K562 (cell line): Measurements from ENCODE around the gene PRAC1. TPM values are rescaled to one million over a fixed set of nuclear protein-coding genes. Genes with fewer than 3 reads are reported as not detected.

Experiments
- ATAC-seq: fragments of 200-7000 bp; cut with Tn5 transposase; 3 replicates; pipeline ENCODE4 v1.9.1; 2020; ENCODE audit warnings: moderate library complexity
- BruUV-seq: library from RNA; stranded (reverse); fragments of 400-500 nt; replicated peaks from 2 replicates; lab custom pipeline; 2021; lab: Mats Ljungman, UMichigan
- CTCF ChIA-PET: fragments of 300-600 bp; formaldehyde crosslinking; extraction: SDS; loops from one replicate; lab custom pipeline; 2021; ENCODE audit warnings: low intra/inter-chr PET ratio; lab: Yijun Ruan, JAX
- POLR2A ChIA-PET: fragments of 300-600, 350-650 bp; sonication (Branson Sonifier 250); formaldehyde crosslinking; extraction: SDS; loops from one replicate; lab custom pipeline; 2021; ENCODE audit warnings: antibody characterized with exemption, inconsistent platforms; lab: Yijun Ruan, JAX
- DNase-seq, 4 experiments: peaks; one replicate each; pipeline versions ENCODE4 v3.0.0 to v3.0.0-alpha.2; 2011 to 2018; ENCODE audit warnings: low spot score in 3 of 4, mixed read lengths in 3 of 4; ENCODE audit errors: extremely low read depth in 1 of 4
- FAIRE-seq: peaks from 2 replicates; lab custom pipeline; 2011; peaks lifted over from hg19 to GRCh38; lab: Jason Lieb, UNC
- H2AFZ ChIP-seq: 2 replicates; pipeline ENCODE4 v1.6.0; 2011; ENCODE audit warnings: low read depth, low read length, control low read depth, inconsistent platforms
- H3K27ac ChIP-seq: fragments of 200-600 bp; 3 replicates; pipeline ENCODE4 v1.8.0; 2011; ENCODE audit warnings: low read depth, mild to moderate bottlenecking, control low read depth, inconsistent platforms, low read length, moderate library complexity, mixed read lengths; ENCODE audit errors: extremely low read depth
- H3K27me3 ChIP-seq, 2 experiments: fragments of 300-600 bp in 1 of 2; 2 replicates in 1 of 2; 3 replicates in 1 of 2; pipeline versions ENCODE4 v1.6.0 to v1.8.0; 2011; ENCODE audit warnings: inconsistent platforms in 2 of 2, low read length in 2 of 2, mild to moderate bottlenecking in 1 of 2, mixed read lengths in 1 of 2, moderate library complexity in 1 of 2; ENCODE audit not compliant: control insufficient read depth in 2 of 2, insufficient read depth in 2 of 2
- H3K36me3 ChIP-seq: fragments of 300-600 bp; 3 replicates; pipeline ENCODE4 v1.8.0; 2011; ENCODE audit warnings: mild to moderate bottlenecking, low read length, inconsistent platforms; ENCODE audit not compliant: control insufficient read depth, insufficient read depth
- H3K4me1 ChIP-seq, 2 experiments: fragments of 200-600 bp in 1 of 2; replicated peaks in 1 of 2; 2 replicates in 1 of 2; 3 replicates in 1 of 2; pipeline versions ENCODE4 v1.5.1 to v1.8.0; 2011; ENCODE audit warnings: inconsistent platforms in 2 of 2, low read length in 2 of 2, mild to moderate bottlenecking in 1 of 2, mixed read lengths in 1 of 2, moderate library complexity in 1 of 2; ENCODE audit not compliant: control insufficient read depth in 2 of 2, insufficient read depth in 2 of 2
- H3K4me2 ChIP-seq: 2 replicates; pipeline ENCODE4 v1.6.1; 2011; ENCODE audit warnings: low read length, control low read depth, inconsistent platforms, mixed read lengths; ENCODE audit not compliant: insufficient read depth
- H3K4me3 ChIP-seq: fragments of 200-600 bp; sonication (generic), shearing (Covaris generic); 2 replicates; pipeline ENCODE4 v1.5.1; 2016; ENCODE audit warnings: control low read depth, inconsistent platforms
- H3K79me2 ChIP-seq: fragments of 200-600 bp; 3 replicates; pipeline ENCODE4 v1.8.0; 2011; ENCODE audit warnings: low read length, inconsistent platforms; ENCODE audit not compliant: control insufficient read depth, insufficient read depth
- H3K9ac ChIP-seq, 2 experiments: 2 replicates each; pipeline versions ENCODE4 v1.6.0 to v1.6.1; 2011; ENCODE audit warnings: low read depth in 2 of 2, low read length in 2 of 2, control low read depth in 1 of 2, inconsistent platforms in 1 of 2, mild to moderate bottlenecking in 1 of 2, mixed read lengths in 1 of 2; ENCODE audit not compliant: insufficient read depth in 1 of 2
- H3K9me1 ChIP-seq: one replicate; pipeline ENCODE4 v1.6.0; 2011; ENCODE audit warnings: inconsistent platforms, mild to moderate bottlenecking, low read length, moderate library complexity; ENCODE audit not compliant: control insufficient read depth, insufficient read depth
- H3K9me3 ChIP-seq: replicated peaks from 2 replicates; pipeline ENCODE4 v1.5.1; 2011; ENCODE audit warnings: low read depth, low read length, inconsistent platforms; ENCODE audit not compliant: control insufficient read depth, insufficient read depth
- H4K20me1 ChIP-seq: replicated peaks from 2 replicates; pipeline ENCODE4 v1.6.1; 2011; ENCODE audit warnings: low read length, inconsistent platforms, mixed read lengths; ENCODE audit not compliant: control insufficient read depth, insufficient read depth
- ARHGAP35 ChIP-seq: fragments of 450-650 bp; IDR thresholded peaks from 2 replicates; pipeline ENCODE4 v1.6.1; 2018; ENCODE audit not compliant: partially characterized antibody
- ID3 ChIP-seq, 2 experiments: fragments of 250-450 bp in 1 of 2; fragments of 450-650 bp in 1 of 2; sonication (Bioruptor Pico) in 1 of 2; IDR thresholded peaks; 2 replicates each; pipeline versions ENCODE4 v1.6.1 to v1.8.0; 2016 to 2021; ENCODE audit warnings: mild to moderate bottlenecking in 2 of 2, moderate library complexity in 2 of 2, missing compliant biosample characterization in 1 of 2, missing genetic modification characterization in 1 of 2
- ZHX1 ChIP-seq: fragments of 150-350 bp; conservative IDR thresholded peaks from 2 replicates; pipeline ENCODE4 v1.6.1; 2014; ENCODE audit warnings: low read length
- WGBS: fragments of 100-300 bp; shearing (Covaris generic); methylation state at CpG from one replicate; pipeline ENCODE4 v1.1.6; 2016; ENCODE audit warnings: low coverage, mixed read lengths; ENCODE audit not compliant: insufficient coverage; ENCODE audit errors: missing lambda C conversion rate; 5-methylcytosine and 5-hydroxymethylcytosine counted together
- in situ Hi-C: fragments of 300-500 bp; cut with MboI; formaldehyde crosslinking; loops from 4 replicates; pipeline ENCODE4 v1.15.0; 2018; ENCODE audit warnings: inconsistent platforms, mixed read lengths
- intact Hi-C: fragments of 100-400 bp; cut with micrococcal nuclease; formaldehyde crosslinking; loops from 2 replicates; pipeline ENCODE4 v1.14.2; 2022
- polyA plus RNA-seq, 8 experiments: library from polyadenylated mRNA; depleted of rRNA in 4 of 8; stranded (reverse) in 5 of 8; unstranded in 3 of 8; fragments of >200 nt; fragmentation: Nextera tagmentation in 2 of 8; fragmentation: Illumina TruSeq in 1 of 8; extraction: Ambion mirVana in 2 of 8; extraction: Trizol in 1 of 8; gene quantifications; 2 replicates each; pipeline versions ENCODE4 v1.2.1 to v1.2.3, GENCODE V29; 2011 to 2014; ENCODE audit warnings: inconsistent platforms in 1 of 8, missing spikeins in 1 of 8
- total RNA-seq, 7 experiments: library from RNA; depleted of rRNA in 6 of 7; stranded (reverse); fragments of >200 nt in 6 of 7; fragmentation: Illumina TruSeq in 2 of 7; extraction: Trizol in 2 of 7; gene quantifications; 2 replicates each; pipeline versions ENCODE4 v1.2.1 to v1.2.3, GENCODE V29; 2011 to 2021; ENCODE audit warnings: low replicate concordance in 1 of 7

Gene PRAC1
- total and polyA plus RNA-seq, 9 of the 15 experiments (the other 6 are each of a cell fraction or from before 2014, with no cell fraction given), result not detected

GRCh38 chr17:48733632-48734328, 11.5 kb upstream of the PRAC1 start (continued):
- TF ChIP-seq ZHX1, result no peak

GRCh38 chr17:48732688-48733629, 10.6 kb upstream of the PRAC1 start:
- intact Hi-C loops, result no loop called here
- Histone ChIP-seq H3K4me2 (no peak overlapping the region), H3K36me3 (no peaks in the 10 kb centered on the region), H3K4me3 (no peak overlapping the region), H3K9ac (no peak overlapping the region), H3K9me1 (no peaks in the 10 kb centered on the region), H3K27me3 (peaks cover 52 to 75% of the 10 kb centered on the region in 2 experiments), H3K79me2 (no peaks in the 10 kb centered on the region), H3K4me1 (peaks cover 0 to 17% of the 10 kb centered on the region in 2 experiments; a peak in 2 of 5 replicates), H3K9me3 (no peaks in the 10 kb centered on the region), H2AFZ (no peak overlapping the region), H4K20me1 (no peaks in the 10 kb centered on the region; the same call in none of the 2 replicates), H3K27ac (no peak overlapping the region)
- WGBS, result 4% methylated on average over 43 of the region's 50 CpGs
- in situ Hi-C loops, result no loop called here
- DNase-seq, result no peak
- ChIA-PET POLR2A (interaction anchor here (0.7 kb wide), 1 partner anchor 211 kb away, joined by 3 read pairs; the partner anchor contains the start of gene SNF8), CTCF (interaction anchor here (0.5 kb wide), 1 partner anchor 141 kb away, joined by 3 read pairs; no protein-coding TSS in a partner anchor)
- peak; percentile 37; the same call in 1 of the 3 replicates for ATAC-seq
- TF ChIP-seq ID3 (CRISPR knock-in tag; IDR thresholded peaks at IDR 0.05) (no peak), ID3 (tag; IDR thresholded peaks at IDR 0.05) (peak; percentile 41; the same call in 1 of the 2 replicates), ARHGAP35 (no peak)
- FAIRE-seq, result no peak
- BruUV-seq, result no TSS peak
